Epithelial cell of proximal tubule (primary cell): ENCODE measurements around the gene DALRD3. TPM values are rescaled to one million over a fixed set of nuclear protein-coding genes. Genes with fewer than 3 reads are reported as not detected.
A peak's percentile ranks its signal among the peaks of the same experiment; 100 is the strongest.
"Not testable (repeated sequence)": the region's sequence is repeated elsewhere in the genome, so short reads cannot be mapped to it uniquely, and the experiment has no call there.

ENCODE experiments used
- DNase-seq: peaks from one replicate; pipeline ENCODE4 v3.0.0-alpha.2; 2011; ENCODE audit warnings: low read depth
- H3K4me3 ChIP-seq: 2 replicates; pipeline ENCODE4 v1.5.1; 2011; ENCODE audit warnings: low read depth, mild to moderate bottlenecking, low read length
- CTCF ChIP-seq: conservative IDR thresholded peaks from 2 replicates; pipeline ENCODE4 v1.5.1; 2012; ENCODE audit warnings: low read depth, mild to moderate bottlenecking, low read length
- total RNA-seq: library from RNA; depleted of rRNA; stranded (reverse); fragments of >200 nt; gene quantifications from 2 replicates; pipeline ENCODE4 v1.2.3, GENCODE V29; 2015

DALRD3 gene
- total RNA-seq, 1 donor from 2014 or later = 64.3 TPM

GRCh38 chr3:49009396-49009795, 9.0 kb downstream of the DALRD3 start:
- no peak overlapping the region for H3K4me3 ChIP-seq
- TF ChIP-seq CTCF = no peak
- no peak for DNase-seq

GRCh38 chr3:49008627-49009026, 9.8 kb downstream of the DALRD3 start:
- H3K4me3 ChIP-seq = peak overlapping the region; percentile 70
- not testable (repeated sequence) for DNase-seq

GRCh38 chr3:49007771-49008528, 10.4 kb downstream of the DALRD3 start:
- no peak for TF ChIP-seq CTCF

GRCh38 chr3:49007068-49007770, 11.2 kb downstream of the DALRD3 start, which contains the start of gene WDR6:
WDR6 (plus strand) TSS chr3:49007391; CDS start chr3:49007432, 41 bp downstream.
- peak; percentile 74 for DNase-seq
- H3K4me3 ChIP-seq = peak within 1 kb of the TSS; percentile 70
- TF ChIP-seq CTCF = peak; percentile 55

More at GRCh38 chr3:49007771-49008528, 10.4 kb downstream of the DALRD3 start:
- peak overlapping the region; percentile 70 for H3K4me3 ChIP-seq
- no peak for DNase-seq

GRCh38 chr3:49006408-49007067, 11.8 kb downstream of the DALRD3 start:
- H3K4me3 ChIP-seq = peak overlapping the region; percentile 70
- TF ChIP-seq CTCF = no peak
- no peak for DNase-seq

- no peak for TF ChIP-seq CTCF
- no peak for DNase-seq
- peak overlapping the region; percentile 70 for H3K4me3 ChIP-seq
These were observed 12.4 kb downstream of the DALRD3 start for GRCh38 chr3:49005998-49006397.

- no peak for TF ChIP-seq CTCF
- no peak for DNase-seq
- no peak overlapping the region for H3K4me3 ChIP-seq
These were observed 13.1 kb downstream of the DALRD3 start for GRCh38 chr3:49005303-49005680.
